Peyer's patch (tissue), 4 donors: ENCODE results near the gene PSG6.
"Not testable (repeated sequence)": the region's sequence is repeated elsewhere in the genome, so short reads cannot be mapped to it uniquely, and the experiment has no call there.

Experiments used
- POLR2A ChIP-seq, 2 donors: fragments of 450-650 bp; IDR thresholded peaks; one replicate each; pipeline ENCODE4 v1.5.1; 2017; ENCODE audit warnings: antibody characterized with exemption in 2 of 2, mild to moderate bottlenecking in 2 of 2, moderate library complexity in 2 of 2
- TF ChIP-seq, protein P1 (sequence below), 6 experiments: fragments of 450-650 bp in 4 of 6; fragments of 200-600 bp in 2 of 6; sonication (generic) in 1 of 6; IDR thresholded peaks; one replicate each; pipeline ENCODE4 v1.5.1; 2017 to 2019; ENCODE audit warnings: antibody characterized with exemption in 6 of 6, mild to moderate bottlenecking in 3 of 6, moderate library complexity in 1 of 6

DNA sequence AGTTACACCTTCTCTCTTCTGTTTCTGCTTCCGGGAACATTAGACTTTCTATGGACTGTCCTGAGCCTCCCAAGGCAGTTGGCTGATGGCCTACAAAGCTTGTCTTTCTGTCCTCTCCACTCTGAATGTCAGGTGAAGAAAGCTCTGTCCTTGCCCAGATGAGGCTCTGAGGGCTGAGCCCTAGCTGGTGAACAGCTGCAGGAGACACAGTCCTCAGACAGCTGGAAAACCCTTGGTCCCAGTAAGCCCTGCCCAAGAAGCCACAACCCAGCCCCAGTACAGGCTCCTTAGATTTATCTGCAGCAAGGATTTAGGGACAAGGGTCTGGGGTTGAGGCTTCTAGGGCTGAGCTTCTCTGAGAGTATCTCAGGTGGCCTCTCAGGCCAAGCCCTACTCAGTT is 64.5 kb downstream of the PSG6 start:
- TF ChIP-seq POLR2A (IDR thresholded peaks at IDR 0.05) = not testable (repeated sequence)
- TF ChIP-seq, protein P1, sequence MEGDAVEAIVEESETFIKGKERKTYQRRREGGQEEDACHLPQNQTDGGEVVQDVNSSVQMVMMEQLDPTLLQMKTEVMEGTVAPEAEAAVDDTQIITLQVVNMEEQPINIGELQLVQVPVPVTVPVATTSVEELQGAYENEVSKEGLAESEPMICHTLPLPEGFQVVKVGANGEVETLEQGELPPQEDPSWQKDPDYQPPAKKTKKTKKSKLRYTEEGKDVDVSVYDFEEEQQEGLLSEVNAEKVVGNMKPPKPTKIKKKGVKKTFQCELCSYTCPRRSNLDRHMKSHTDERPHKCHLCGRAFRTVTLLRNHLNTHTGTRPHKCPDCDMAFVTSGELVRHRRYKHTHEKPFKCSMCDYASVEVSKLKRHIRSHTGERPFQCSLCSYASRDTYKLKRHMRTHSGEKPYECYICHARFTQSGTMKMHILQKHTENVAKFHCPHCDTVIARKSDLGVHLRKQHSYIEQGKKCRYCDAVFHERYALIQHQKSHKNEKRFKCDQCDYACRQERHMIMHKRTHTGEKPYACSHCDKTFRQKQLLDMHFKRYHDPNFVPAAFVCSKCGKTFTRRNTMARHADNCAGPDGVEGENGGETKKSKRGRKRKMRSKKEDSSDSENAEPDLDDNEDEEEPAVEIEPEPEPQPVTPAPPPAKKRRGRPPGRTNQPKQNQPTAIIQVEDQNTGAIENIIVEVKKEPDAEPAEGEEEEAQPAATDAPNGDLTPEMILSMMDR (IDR thresholded peaks at IDR 0.05) = not testable (repeated sequence)
